DND-41 (cell line): Measurements from ENCODE around the gene GBP5.

Experiments used
- ATAC-seq: fragments of 200-7000 bp; cut with Tn5 transposase; 3 replicates; pipeline ENCODE4 v1.9.1; 2021; ENCODE audit warnings: low read depth; ENCODE audit not compliant: insufficient read depth
- DNase-seq: peaks from one replicate; pipeline ENCODE4 v3.0.0-alpha.2; 2020
- H2AFZ ChIP-seq: 2 replicates; pipeline ENCODE4 v1.6.0; 2012; ENCODE audit warnings: low read depth, low read length
- H3K27ac ChIP-seq: 2 replicates; pipeline ENCODE4 v1.5.1; 2012; ENCODE audit warnings: low read length, inconsistent platforms
- H3K27me3 ChIP-seq: fragments of 200-600 bp; sonication (generic); 2 replicates; pipeline ENCODE4 v1.6.0; 2012; ENCODE audit warnings: low read length, mild to moderate bottlenecking, inconsistent platforms; ENCODE audit not compliant: insufficient read depth, poor library complexity
- H3K36me3 ChIP-seq: 2 replicates; pipeline ENCODE4 v1.5.1; 2012; ENCODE audit warnings: low read length, inconsistent platforms; ENCODE audit not compliant: insufficient read depth
- H3K4me1 ChIP-seq: 2 replicates; pipeline ENCODE4 v1.5.1; 2012; ENCODE audit warnings: mild to moderate bottlenecking, low read length; ENCODE audit not compliant: insufficient read depth
- H3K4me2 ChIP-seq: 2 replicates; pipeline ENCODE4 v1.6.0; 2012; ENCODE audit warnings: mild to moderate bottlenecking, moderate library complexity, low read length, inconsistent platforms; ENCODE audit not compliant: insufficient read depth
- H3K4me3 ChIP-seq, 2 experiments: fragments of 200-600 bp in 1 of 2; shearing (Covaris generic) in 1 of 2; 2 replicates each; pipeline ENCODE4 v1.5.1; 2012 to 2016; ENCODE audit warnings: inconsistent platforms in 2 of 2, low read length in 2 of 2, mild to moderate bottlenecking in 2 of 2, low read depth in 1 of 2, moderate library complexity in 1 of 2
- H3K79me2 ChIP-seq: 2 replicates; pipeline ENCODE4 v1.6.0; 2012; ENCODE audit warnings: low read length, inconsistent platforms; ENCODE audit not compliant: insufficient read depth
- H3K9ac ChIP-seq: 2 replicates; pipeline ENCODE4 v1.6.0; 2012; ENCODE audit warnings: low read depth, mild to moderate bottlenecking, inconsistent platforms, low read length, moderate library complexity
- H3K9me3 ChIP-seq: 2 replicates; pipeline ENCODE4 v1.5.1; 2012; ENCODE audit warnings: low read length, moderate library complexity, mild to moderate bottlenecking, inconsistent platforms; ENCODE audit not compliant: insufficient read depth, severe bottlenecking
- H4K20me1 ChIP-seq: 2 replicates; pipeline ENCODE4 v1.6.0; 2012; ENCODE audit warnings: low read length; ENCODE audit not compliant: insufficient read depth
- CTCF ChIP-seq: IDR thresholded peaks from 2 replicates; pipeline ENCODE4 v1.5.1; 2012; ENCODE audit warnings: borderline replicate concordance, low read length, moderate library complexity, mild to moderate bottlenecking; ENCODE audit not compliant: poor library complexity, severe bottlenecking; ENCODE audit errors: extremely low read depth
- EZH2 ChIP-seq: IDR thresholded peaks from 3 replicates; pipeline ENCODE4 v1.6.1; 2012; ENCODE audit warnings: borderline replicate concordance, low read depth, mild to moderate bottlenecking, moderate library complexity, low read length, inconsistent platforms; ENCODE audit not compliant: severe bottlenecking

GBP5 gene

GRCh38 chr1:89291276-89291675 is 18.6 kb upstream of the GBP5 start:
- no peak for DNase-seq

GRCh38 chr1:89288051-89288340 is 15.3 kb upstream of the GBP5 start:
- peaks cover 45% of the 10 kb centered on the region for H3K4me1 ChIP-seq
- peak overlapping the region; percentile 94 for H3K27ac ChIP-seq
- TF ChIP-seq EZH2 (no peak), CTCF (no peak)
- H4K20me1 ChIP-seq: no peaks in the 10 kb centered on the region
- no peak overlapping the region for H2AFZ ChIP-seq
- peaks cover 13% of the 10 kb centered on the region for H3K9me3 ChIP-seq
- H3K27me3 ChIP-seq: no peaks in the 10 kb centered on the region
- H3K79me2 ChIP-seq: no peaks in the 10 kb centered on the region
- peak overlapping the region; percentile 57 for H3K9ac ChIP-seq
- H3K4me2 ChIP-seq: 0 out of 2 replicates have a peak overlapping the region, but pooled peaks have one; percentile 61
- no peak overlapping the region for H3K4me3 ChIP-seq
- no peaks in the 10 kb centered on the region for H3K36me3 ChIP-seq
- no peak for DNase-seq
- ATAC-seq: no peak

More at GRCh38 chr1:89291276-89291675, 18.6 kb upstream of the GBP5 start:
- no peaks in the 10 kb centered on the region for H3K27me3 ChIP-seq
- H3K36me3 ChIP-seq: no peaks in the 10 kb centered on the region
- no peak overlapping the region for H2AFZ ChIP-seq
- TF ChIP-seq EZH2: no peak
- no peak for TF ChIP-seq CTCF
- no peaks in the 10 kb centered on the region for H4K20me1 ChIP-seq
- no peak for ATAC-seq
- no peak overlapping the region for H3K27ac ChIP-seq
- no peak overlapping the region for H3K4me2 ChIP-seq
- no peaks in the 10 kb centered on the region for H3K79me2 ChIP-seq
- no peak overlapping the region for H3K9ac ChIP-seq
- H3K4me3 ChIP-seq: no peak overlapping the region
- H3K9me3 ChIP-seq: peaks cover 16% of the 10 kb centered on the region
- H3K4me1 ChIP-seq: peaks cover 48% of the 10 kb centered on the region

GRCh38 chr1:89287181-89288050 is 14.8 kb upstream of the GBP5 start:
- H3K9ac ChIP-seq: peak overlapping the region; percentile 57
- no peaks in the 10 kb centered on the region for H4K20me1 ChIP-seq
- DNase-seq (no peak), ATAC-seq (peak; percentile 23)
- TF ChIP-seq EZH2: no peak
- TF ChIP-seq CTCF: no peak
- peak overlapping the region; percentile 66 for H2AFZ ChIP-seq
- peaks cover 45% of the 10 kb centered on the region for H3K4me1 ChIP-seq
- H3K36me3 ChIP-seq: no peaks in the 10 kb centered on the region
- H3K27ac ChIP-seq: peak overlapping the region; percentile 94
- H3K79me2 ChIP-seq: no peaks in the 10 kb centered on the region
- H3K4me2 ChIP-seq: peak overlapping the region; percentile 61
- H3K4me3 ChIP-seq: peak overlapping the region in 1 of 2 experiments; percentile 36; a peak in 2 of 4 replicates
- H3K27me3 ChIP-seq: no peaks in the 10 kb centered on the region
- peaks cover 7% of the 10 kb centered on the region for H3K9me3 ChIP-seq
